ENCODE results near the gene SMARCA4. TPM values are rescaled to one million over a fixed set of nuclear protein-coding genes. Genes with fewer than 3 reads are reported as not detected.
A peak's percentile ranks its signal among the peaks of the same experiment; 100 is the strongest.

The SMARCA4 gene
- total and polyA plus RNA-seq, 7 donors, result 22.5 to 73.9 (median 39.1) TPM

- no peak for DNase-seq
- no peaks in the 10 kb centered on the region for H3K27me3 ChIP-seq
- peaks cover 0 to 5% (median 0%) of the 10 kb centered on the region in 4 donors for H3K4me1 ChIP-seq
- WGBS, 2 donors, result 24 to 41% methylated on average over 10 of the region's 10 CpGs
- H3K36me3 ChIP-seq, result no peaks in the 10 kb centered on the region
- H3K4me3 ChIP-seq, result no peak overlapping the region
- intact Hi-C loops (cut with DNase I), result no loop called here
- no peak for TF ChIP-seq POLR2AphosphoS5 (IDR thresholded peaks at IDR 0.05)
- no peak for TF ChIP-seq POLR2A (IDR thresholded peaks at IDR 0.05)
- TF ChIP-seq EP300 (IDR thresholded peaks at IDR 0.05), result no peak
- no peak for TF ChIP-seq CTCF (IDR thresholded peaks at IDR 0.05)
- H3K27ac ChIP-seq, result peak overlapping the region in 1 of 4 donors; percentile 31
- no peaks in the 10 kb centered on the region for H3K9me3 ChIP-seq
These were observed 7.8 kb downstream of the SMARCA4 start for GRCh38 chr19:10968527-10969135.

- H3K4me3 ChIP-seq, result no peak overlapping the region
- no peak for DNase-seq
- H3K27me3 ChIP-seq, result no peaks in the 10 kb centered on the region
- H3K9me3 ChIP-seq, result no peaks in the 10 kb centered on the region
- WGBS, 2 donors, result 94 to 95% methylated on average over 8 of the region's 8 CpGs
- no peaks in the 10 kb centered on the region for H3K36me3 ChIP-seq
- intact Hi-C loops (cut with DNase I), result no loop called here
- H3K27ac ChIP-seq, result no peak overlapping the region
- no peak for TF ChIP-seq POLR2AphosphoS5 (IDR thresholded peaks at IDR 0.05)
- TF ChIP-seq POLR2A (IDR thresholded peaks at IDR 0.05), result no peak
- TF ChIP-seq CTCF (IDR thresholded peaks at IDR 0.05), result no peak
- TF ChIP-seq EP300 (IDR thresholded peaks at IDR 0.05), result no peak
- H3K4me1 ChIP-seq, result peaks cover 0 to 13% (median 11%) of the 10 kb centered on the region in 4 donors
These were observed 10.4 kb downstream of the SMARCA4 start for GRCh38 chr19:10971107-10971726.

- peak overlapping the region; percentile 48 to 68 (median 64) for H3K27ac ChIP-seq
- DNase-seq, result peak; percentile 83
- no peak for TF ChIP-seq POLR2AphosphoS5 (IDR thresholded peaks at IDR 0.05)
- no peak for TF ChIP-seq POLR2A (IDR thresholded peaks at IDR 0.05)
- TF ChIP-seq EP300 (IDR thresholded peaks at IDR 0.05), result no peak
- no peak for TF ChIP-seq CTCF (IDR thresholded peaks at IDR 0.05)
- H3K9me3 ChIP-seq, result no peaks in the 10 kb centered on the region
- no peaks in the 10 kb centered on the region for H3K36me3 ChIP-seq
- intact Hi-C loops (cut with DNase I), result loop anchor here (5.0 kb wide), 1 partner anchor 38 kb away; no protein-coding TSS in a partner anchor
- H3K4me1 ChIP-seq, result peaks cover 0 to 28% (median 24%) of the 10 kb centered on the region in 4 donors
- H3K4me3 ChIP-seq, result peak overlapping the region in 1 of 4 donors; percentile 8
- 65 to 72% methylated on average over 19 of the region's 19 CpGs for WGBS, 2 donors
- H3K27me3 ChIP-seq, result no peaks in the 10 kb centered on the region
These were observed 14.7 kb downstream of the SMARCA4 start for GRCh38 chr19:10975374-10976130.

GRCh38 chr19:10976131-10976892, 15.5 kb downstream of the SMARCA4 start:
- peaks cover 0 to 28% (median 24%) of the 10 kb centered on the region in 4 donors for H3K4me1 ChIP-seq
- H3K27me3 ChIP-seq, result no peaks in the 10 kb centered on the region
- intact Hi-C loops (cut with DNase I), result loop anchor here (5.0 kb wide), 1 partner anchor 39 kb away; no protein-coding TSS in a partner anchor
- peak overlapping the region in 1 of 4 donors; percentile 8 for H3K4me3 ChIP-seq
- no peak for DNase-seq
- TF ChIP-seq POLR2AphosphoS5 (IDR thresholded peaks at IDR 0.05) (no peak), POLR2A (IDR thresholded peaks at IDR 0.05) (no peak), CTCF (IDR thresholded peaks at IDR 0.05) (no peak), EP300 (IDR thresholded peaks at IDR 0.05) (no peak)
- WGBS, 2 donors, result 78 to 80% methylated on average over 19 of the region's 19 CpGs
- peak overlapping the region; percentile 48 to 68 (median 64) for H3K27ac ChIP-seq
- no peaks in the 10 kb centered on the region for H3K9me3 ChIP-seq
- H3K36me3 ChIP-seq, result no peaks in the 10 kb centered on the region
